Mucosa of descending colon (tissue), 3 donors: ENCODE results near the gene OS9. TPM values are rescaled to one million over a fixed set of nuclear protein-coding genes. Genes with fewer than 3 reads are reported as not detected.
"Not testable (repeated sequence)": the region's sequence is repeated elsewhere in the genome, so short reads cannot be mapped to it uniquely, and the experiment has no call there.

Experiments
- ATAC-seq: fragments of 200-7000 bp; cut with Tn5 transposase; one replicate; pipeline ENCODE4 v1.9.1; 2020; ENCODE audit warnings: mild to moderate bottlenecking, moderate library complexity
- DNase-seq, 3 donors: peaks; one replicate each; pipeline ENCODE4 v3.0.0-alpha.2; 2020
- H3K36me3 ChIP-seq: fragments of 200-600 bp; one replicate; pipeline ENCODE4 v1.8.0; 2021; ENCODE audit warnings: low read depth, mild to moderate bottlenecking
- H3K4me1 ChIP-seq: fragments of 200-600 bp; one replicate; pipeline ENCODE4 v1.8.0; 2021; ENCODE audit warnings: low read depth, mild to moderate bottlenecking
- H3K4me3 ChIP-seq: fragments of 200-600 bp; one replicate; pipeline ENCODE4 v1.8.0; 2021; ENCODE audit warnings: mild to moderate bottlenecking
- H3K9me3 ChIP-seq: fragments of 200-600 bp; one replicate; pipeline ENCODE4 v1.8.0; 2021; ENCODE audit warnings: mild to moderate bottlenecking
- intact Hi-C, 2 donors: fragments of 100-400 bp; cut with DNase I in 1 of 2; cut with micrococcal nuclease in 1 of 2; formaldehyde crosslinking; loops; one replicate each; pipeline versions ENCODE4 v1.11.0 to v1.11.1; 2022; cut with DNase I, micrococcal nuclease
- total RNA-seq, 3 donors: library from RNA; stranded (reverse); fragmentation: NEBNext Ultra II Directional in 2 of 3; extraction: Animal tissue kit (Norgen Biotek cat#: 25700) in 2 of 3; gene quantifications; one replicate each; pipeline versions ENCODE4 v1.2.1 to v1.2.4, GENCODE V29; 2021 to 2023
- TF ChIP-seq, protein P1 (sequence below): fragments of 200-600 bp; IDR thresholded peaks from one replicate; pipeline ENCODE4 v1.8.0; 2022; ENCODE audit warnings: antibody characterized with exemption, mild to moderate bottlenecking
- donor health status: DM: no; HTN: no; CAD: no; lungs with moderate emphysema.
- donor health status: DM: no; HTN: no; CAD: no.
- donor health status: DM: no; HTN: yes; CAD: no.

OS9 gene
- total RNA-seq, 3 donors from 2014 or later: 230 to 282 (median 282) TPM

DNA sequence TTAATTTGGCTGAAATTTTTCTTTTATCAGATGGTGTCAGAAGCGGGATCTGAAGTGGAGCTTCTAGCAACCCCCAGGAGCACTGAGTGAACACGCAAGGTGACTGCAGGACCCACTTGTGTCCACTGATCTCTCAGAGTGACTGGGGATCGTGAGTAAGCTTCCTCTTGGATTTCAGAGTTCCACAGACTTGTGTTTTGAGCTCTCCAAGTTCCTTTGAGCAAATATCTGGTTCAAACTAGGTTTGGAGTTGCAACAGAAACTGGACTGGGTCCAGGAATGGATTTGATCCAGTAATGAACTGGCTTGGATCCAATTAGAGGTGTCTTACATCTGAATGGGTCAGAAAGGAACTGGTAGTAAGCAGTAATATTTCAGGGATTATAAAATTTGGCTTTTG, 36.2 kb upstream of the OS9 start:
- ATAC-seq: no peak
- DNase-seq: no peak
- intact Hi-C loops: no loop called here

DNA sequence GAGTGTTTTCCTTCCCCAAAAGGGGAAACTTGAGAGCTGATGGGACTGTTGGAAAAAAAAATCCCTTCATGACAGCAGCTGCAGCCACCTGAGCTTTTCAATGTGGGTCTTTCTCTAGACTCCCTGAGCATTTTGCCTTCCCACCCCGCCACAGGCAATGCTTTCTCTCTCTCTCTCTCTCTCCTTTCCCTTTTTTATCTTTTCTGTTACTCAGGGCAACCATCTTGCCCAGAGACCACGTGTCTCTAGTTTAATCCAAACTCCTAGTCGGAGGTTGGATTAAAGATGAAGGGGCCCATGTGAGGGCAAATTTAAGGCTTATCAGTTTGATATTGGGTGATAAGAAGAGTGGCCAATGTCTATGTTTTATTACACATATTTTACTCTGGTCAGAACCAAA, 35.0 kb upstream of the OS9 start:
- DNase-seq: no peak
- intact Hi-C loops: no loop called here

More for the DNA sequence above, 36.2 kb upstream of the OS9 start:
- H3K4me3 ChIP-seq: no peak overlapping the region
- no peaks in the 10 kb centered on the region for H3K4me1 ChIP-seq
- TF ChIP-seq, protein P1, sequence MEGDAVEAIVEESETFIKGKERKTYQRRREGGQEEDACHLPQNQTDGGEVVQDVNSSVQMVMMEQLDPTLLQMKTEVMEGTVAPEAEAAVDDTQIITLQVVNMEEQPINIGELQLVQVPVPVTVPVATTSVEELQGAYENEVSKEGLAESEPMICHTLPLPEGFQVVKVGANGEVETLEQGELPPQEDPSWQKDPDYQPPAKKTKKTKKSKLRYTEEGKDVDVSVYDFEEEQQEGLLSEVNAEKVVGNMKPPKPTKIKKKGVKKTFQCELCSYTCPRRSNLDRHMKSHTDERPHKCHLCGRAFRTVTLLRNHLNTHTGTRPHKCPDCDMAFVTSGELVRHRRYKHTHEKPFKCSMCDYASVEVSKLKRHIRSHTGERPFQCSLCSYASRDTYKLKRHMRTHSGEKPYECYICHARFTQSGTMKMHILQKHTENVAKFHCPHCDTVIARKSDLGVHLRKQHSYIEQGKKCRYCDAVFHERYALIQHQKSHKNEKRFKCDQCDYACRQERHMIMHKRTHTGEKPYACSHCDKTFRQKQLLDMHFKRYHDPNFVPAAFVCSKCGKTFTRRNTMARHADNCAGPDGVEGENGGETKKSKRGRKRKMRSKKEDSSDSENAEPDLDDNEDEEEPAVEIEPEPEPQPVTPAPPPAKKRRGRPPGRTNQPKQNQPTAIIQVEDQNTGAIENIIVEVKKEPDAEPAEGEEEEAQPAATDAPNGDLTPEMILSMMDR: no peak
- no peaks in the 10 kb centered on the region for H3K36me3 ChIP-seq
- H3K9me3 ChIP-seq: no peaks in the 10 kb centered on the region

DNA sequence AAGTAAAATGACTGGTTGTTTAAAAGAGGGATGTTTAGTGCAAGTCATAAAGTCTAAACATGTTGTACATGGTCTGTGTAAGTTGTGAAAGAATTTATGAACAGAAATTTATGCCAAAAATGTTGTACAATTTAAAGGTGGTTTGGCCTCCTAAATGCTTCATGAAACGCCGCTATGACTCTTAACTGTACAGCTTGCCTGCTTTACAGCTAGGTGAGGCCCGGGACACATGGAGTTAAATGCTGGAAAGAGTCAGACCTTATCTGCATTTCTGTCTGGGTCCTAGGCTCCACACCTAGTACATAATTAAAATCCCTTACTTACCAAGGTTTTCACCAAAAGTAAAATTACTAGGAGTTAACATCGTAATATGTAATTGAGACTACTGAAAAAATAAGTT, 32.6 kb upstream of the OS9 start:
- H3K4me3 ChIP-seq: no peak overlapping the region
- DNase-seq (no peak), ATAC-seq (no peak)
- intact Hi-C loops: no loop called here
- no peaks in the 10 kb centered on the region for H3K9me3 ChIP-seq
- TF ChIP-seq, protein P1: no peak
- no peaks in the 10 kb centered on the region for H3K4me1 ChIP-seq
- no peaks in the 10 kb centered on the region for H3K36me3 ChIP-seq

More for the DNA sequence above, 35.0 kb upstream of the OS9 start:
- TF ChIP-seq, protein P1: no peak
- no peak for ATAC-seq
- no peaks in the 10 kb centered on the region for H3K4me1 ChIP-seq
- no peaks in the 10 kb centered on the region for H3K36me3 ChIP-seq
- no peak overlapping the region for H3K4me3 ChIP-seq
- no peaks in the 10 kb centered on the region for H3K9me3 ChIP-seq

DNA sequence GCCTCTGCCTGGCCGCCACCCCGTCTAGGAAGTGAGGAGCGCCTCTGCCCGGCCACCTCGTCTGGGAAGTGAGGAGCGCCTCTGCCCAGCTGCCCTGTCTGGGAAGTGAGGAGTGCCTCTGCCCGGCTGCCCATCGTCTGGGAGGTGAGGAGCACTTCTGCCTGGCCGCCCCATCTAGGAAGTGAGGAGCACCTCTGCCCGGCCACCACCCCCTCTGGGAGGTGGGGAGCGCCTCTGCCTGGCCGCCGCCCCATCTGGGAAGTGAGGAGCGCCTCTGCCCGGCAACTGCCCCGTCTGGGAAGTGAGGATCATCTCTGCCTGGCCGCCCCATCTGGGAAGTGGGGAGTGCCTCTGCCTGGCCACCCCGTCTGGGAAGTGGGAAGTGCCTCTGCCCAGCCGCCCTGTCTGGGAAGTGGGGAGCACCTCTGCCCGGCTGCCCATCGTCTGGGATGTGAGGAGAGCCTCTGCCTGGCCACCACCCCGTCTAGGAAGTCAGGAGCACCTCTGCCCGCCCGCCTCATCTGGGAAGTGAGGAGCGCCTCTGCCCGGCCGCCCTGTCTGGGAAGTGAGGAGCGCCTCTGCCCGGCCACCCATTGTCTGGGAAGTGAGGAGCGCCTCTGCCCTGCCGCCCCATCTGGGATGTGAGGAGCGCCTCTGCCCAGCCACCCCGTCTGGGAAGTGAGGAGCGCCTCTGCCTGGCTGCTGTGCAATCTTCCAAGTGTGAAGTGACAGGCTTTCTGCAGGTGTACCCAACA, 28.7 kb upstream of the OS9 start:
- DNase-seq, ATAC-seq, H3K4me3 ChIP-seq, H3K9me3 ChIP-seq, intact Hi-C loops, H3K4me1 ChIP-seq, H3K36me3 ChIP-seq: not testable (repeated sequence)

DNA sequence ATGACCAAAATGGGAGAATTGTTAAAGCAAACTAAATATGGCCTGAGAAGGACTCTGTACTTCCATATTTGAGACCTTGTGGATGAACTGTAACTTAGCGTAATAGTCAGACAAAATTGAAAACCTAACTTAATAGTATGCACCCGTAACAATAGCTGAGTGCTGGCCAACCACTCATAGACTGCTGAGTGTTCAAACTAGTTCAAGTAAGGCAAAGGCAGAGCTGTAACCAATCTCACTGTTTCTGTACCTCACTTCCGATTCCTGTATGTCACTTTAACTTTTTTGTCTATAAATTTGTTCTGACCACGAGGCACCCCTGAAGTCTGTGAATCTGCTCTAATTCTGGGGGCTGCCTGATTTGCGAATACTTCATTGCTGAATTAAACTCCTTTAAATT, 27.0 kb upstream of the OS9 start:
- Histone ChIP-seq H3K36me3 (no peaks in the 10 kb centered on the region), H3K4me1 (no peaks in the 10 kb centered on the region), H3K4me3 (no peak overlapping the region), H3K9me3 (no peaks in the 10 kb centered on the region)
- ATAC-seq (no peak), DNase-seq (no peak)
- intact Hi-C loops: no loop called here
- TF ChIP-seq, protein P1: no peak

DNA sequence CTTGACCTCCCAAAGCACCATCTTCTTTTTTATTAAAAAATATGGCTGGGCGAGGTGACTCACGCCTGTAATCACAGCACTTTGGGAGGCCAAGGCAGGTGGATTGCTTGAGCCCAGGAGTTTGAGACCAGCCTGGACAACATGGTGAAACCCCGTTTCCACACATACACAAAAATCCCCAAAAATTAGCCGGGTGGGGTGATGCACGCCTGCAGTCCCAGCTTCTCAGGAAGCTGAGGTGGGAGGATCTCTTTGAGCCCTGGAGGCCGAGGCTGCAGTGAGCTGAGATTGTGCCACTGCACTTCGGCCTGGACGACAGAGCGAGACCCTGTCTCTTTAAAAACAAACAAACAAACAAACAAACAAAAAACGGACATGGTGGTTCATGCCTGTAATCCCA, 24.2 kb upstream of the OS9 start:
- H3K4me3 ChIP-seq, H3K4me1 ChIP-seq, H3K9me3 ChIP-seq, intact Hi-C loops, ATAC-seq, H3K36me3 ChIP-seq, DNase-seq: not testable (repeated sequence)

DNA sequence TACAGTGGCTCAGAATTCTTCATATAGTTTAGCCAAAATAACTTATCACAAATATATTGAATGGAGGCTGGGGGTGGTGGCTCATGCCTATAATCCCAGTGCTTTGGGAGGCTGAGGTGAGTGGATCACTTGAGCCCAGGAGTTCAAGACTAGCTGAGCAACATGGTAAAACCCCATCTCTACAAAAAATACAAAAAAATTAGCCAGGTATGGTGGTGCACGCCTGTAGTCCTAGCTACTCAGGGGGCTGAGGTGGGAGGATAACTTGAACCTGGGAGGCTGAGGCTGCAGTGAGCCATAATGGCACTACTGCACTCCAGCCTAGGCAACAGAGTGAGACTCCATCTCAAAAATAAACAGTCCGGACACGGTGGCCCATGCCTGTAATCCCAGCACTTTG, 22.1 kb upstream of the OS9 start:
- H3K9me3 ChIP-seq, H3K4me1 ChIP-seq, H3K4me3 ChIP-seq, H3K36me3 ChIP-seq, ATAC-seq, DNase-seq, intact Hi-C loops: not testable (repeated sequence)
